HG02884 (cell line): Measurements from ENCODE around the gene RPS16.

Experiments
- ATAC-seq: cut with Tn5 transposase; IDR thresholded peaks from one replicate; pipeline ENCODE4 v1.9.1; 2021; ENCODE audit warnings: mild to moderate bottlenecking, moderate library complexity; ENCODE audit not compliant: unreplicated experiment

The RPS16 gene

GRCh38 chr19:39423258-39424086, 12.3 kb downstream of the RPS16 start:
- no peak for ATAC-seq

GRCh38 chr19:39422020-39422419, 13.7 kb downstream of the RPS16 start:
- ATAC-seq: no peak

GRCh38 chr19:39420769-39421168, 15.0 kb downstream of the RPS16 start:
- no peak for ATAC-seq

GRCh38 chr19:39419003-39419402, 16.7 kb downstream of the RPS16 start:
- no peak for ATAC-seq

- no peak for ATAC-seq
Measured at GRCh38 chr19:39417463-39418181, 18.1 kb downstream of the RPS16 start.

GRCh38 chr19:39416152-39417120, 19.3 kb downstream of the RPS16 start:
- ATAC-seq: no peak

GRCh38 chr19:39415111-39416046, 20.4 kb downstream of the RPS16 start:
- no peak for ATAC-seq

GRCh38 chr19:39413911-39414608, 21.7 kb downstream of the RPS16 start:
- ATAC-seq: no peak

GRCh38 chr19:39413272-39413910, 22.4 kb downstream of the RPS16 start:
- no peak for ATAC-seq

- no peak for ATAC-seq
Measured at GRCh38 chr19:39412867-39413271, 22.9 kb downstream of the RPS16 start.

- peak; percentile 50 for ATAC-seq
Measured at GRCh38 chr19:39412100-39412866, 23.5 kb downstream of the RPS16 start, which contains the start of gene PLEKHG2. Gene PLEKHG2, plus strand, starts transcription at chr19:39412669. Its CDS starts 1,418 bp downstream, at chr19:39414087.

- peak; percentile 15 for ATAC-seq
Measured at GRCh38 chr19:39411832-39412099, 24.0 kb downstream of the RPS16 start.

GRCh38 chr19:39411081-39411831, 24.5 kb downstream of the RPS16 start:
- ATAC-seq: no peak

- no peak for ATAC-seq
Measured at GRCh38 chr19:39410831-39411080, 25.0 kb downstream of the RPS16 start.

GRCh38 chr19:39410017-39410830, 25.5 kb downstream of the RPS16 start:
- ATAC-seq: no peak

GRCh38 chr19:39409208-39410016, 26.3 kb downstream of the RPS16 start:
- ATAC-seq: no peak
